GM19324 (cell line): ENCODE measurements around the gene RNF34.

Experiments
- ATAC-seq: cut with Tn5 transposase; IDR thresholded peaks from one replicate; pipeline ENCODE4 v1.9.1; 2021; ENCODE audit warnings: mild to moderate bottlenecking, moderate library complexity; ENCODE audit not compliant: unreplicated experiment, low FRiP score

Gene RNF34

DNA sequence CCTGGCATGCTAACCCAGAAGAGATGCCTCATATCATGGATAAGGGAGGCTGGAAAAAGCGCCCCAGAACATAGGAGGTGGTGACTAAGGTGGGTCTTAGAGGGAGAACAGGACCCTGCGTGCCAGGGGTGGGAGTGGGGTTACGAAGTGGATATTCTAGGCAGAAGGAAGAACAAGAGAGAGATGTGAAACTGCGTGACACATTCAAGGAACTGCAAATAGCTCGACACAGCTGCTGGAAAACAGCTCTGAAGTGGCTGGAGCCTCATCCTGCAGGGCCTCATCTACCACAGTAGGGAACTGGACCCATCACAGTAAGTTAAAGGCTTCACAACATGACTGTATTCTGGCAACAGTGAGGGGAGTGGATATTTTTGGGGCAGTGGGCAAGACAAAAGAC lies 61.1 kb downstream of the RNF34 start:
- no peak for ATAC-seq

DNA sequence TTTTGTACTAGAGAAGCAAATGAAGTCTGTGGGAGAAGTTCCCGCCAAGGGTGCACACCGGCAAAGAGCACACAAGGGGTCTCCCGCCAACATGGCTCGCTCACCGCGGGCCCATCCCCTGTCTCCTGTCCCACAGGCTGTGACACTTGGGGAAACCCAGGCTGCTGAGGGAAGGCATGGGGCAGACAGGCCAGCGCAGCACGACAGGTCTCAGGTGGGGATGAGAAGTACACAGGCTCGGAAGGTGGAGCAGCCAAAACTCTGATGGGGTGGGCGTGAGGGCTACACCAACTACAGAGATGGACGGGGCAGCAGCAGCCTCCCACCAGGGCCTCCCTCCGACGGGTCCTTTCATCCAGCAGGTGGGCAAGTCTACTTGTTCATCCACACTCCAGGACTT lies 64.4 kb downstream of the RNF34 start:
- ATAC-seq, result no peak

DNA sequence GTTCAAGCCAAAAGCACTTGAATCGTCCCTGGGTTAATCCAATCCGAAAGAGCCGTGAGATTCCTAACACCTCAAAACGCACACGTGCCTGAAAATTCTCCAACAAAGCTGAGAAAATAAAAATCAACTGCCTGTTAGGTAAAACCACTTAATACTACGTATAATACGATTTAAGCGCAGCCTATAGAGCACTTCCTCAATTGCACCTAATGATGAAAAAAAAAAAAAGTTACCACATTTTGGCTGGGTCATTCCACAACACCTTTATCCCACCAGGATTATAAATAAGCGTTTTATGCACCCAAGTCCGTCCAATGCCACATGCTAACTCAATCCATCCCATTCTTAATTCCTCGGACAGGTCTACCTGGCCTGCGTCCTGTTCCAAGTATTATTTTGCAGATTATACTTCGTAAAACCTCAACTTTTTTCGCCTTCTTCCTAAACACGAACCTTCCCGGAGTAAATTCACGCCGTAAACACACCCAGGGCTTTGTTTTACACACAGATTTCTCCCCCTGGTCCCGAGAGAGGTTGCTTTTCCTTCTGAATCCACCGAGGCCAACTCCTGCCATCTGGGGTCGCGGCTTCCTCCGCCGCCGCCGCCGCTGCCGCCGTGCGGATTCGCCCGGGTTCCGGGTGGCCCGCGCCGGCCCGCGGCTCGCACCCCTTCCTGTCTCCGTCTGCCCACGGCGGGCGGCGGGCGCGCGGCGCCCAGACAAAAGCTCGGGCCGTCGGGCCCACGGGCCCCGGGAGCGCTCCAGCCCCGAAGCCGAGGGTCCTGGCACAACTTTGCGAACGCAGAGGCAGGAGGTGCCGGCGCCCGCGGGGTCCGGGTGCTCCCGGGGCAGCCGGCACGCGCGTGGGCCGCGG lies 66.2 kb downstream of the RNF34 start:
- ATAC-seq, result peak; percentile 17

DNA sequence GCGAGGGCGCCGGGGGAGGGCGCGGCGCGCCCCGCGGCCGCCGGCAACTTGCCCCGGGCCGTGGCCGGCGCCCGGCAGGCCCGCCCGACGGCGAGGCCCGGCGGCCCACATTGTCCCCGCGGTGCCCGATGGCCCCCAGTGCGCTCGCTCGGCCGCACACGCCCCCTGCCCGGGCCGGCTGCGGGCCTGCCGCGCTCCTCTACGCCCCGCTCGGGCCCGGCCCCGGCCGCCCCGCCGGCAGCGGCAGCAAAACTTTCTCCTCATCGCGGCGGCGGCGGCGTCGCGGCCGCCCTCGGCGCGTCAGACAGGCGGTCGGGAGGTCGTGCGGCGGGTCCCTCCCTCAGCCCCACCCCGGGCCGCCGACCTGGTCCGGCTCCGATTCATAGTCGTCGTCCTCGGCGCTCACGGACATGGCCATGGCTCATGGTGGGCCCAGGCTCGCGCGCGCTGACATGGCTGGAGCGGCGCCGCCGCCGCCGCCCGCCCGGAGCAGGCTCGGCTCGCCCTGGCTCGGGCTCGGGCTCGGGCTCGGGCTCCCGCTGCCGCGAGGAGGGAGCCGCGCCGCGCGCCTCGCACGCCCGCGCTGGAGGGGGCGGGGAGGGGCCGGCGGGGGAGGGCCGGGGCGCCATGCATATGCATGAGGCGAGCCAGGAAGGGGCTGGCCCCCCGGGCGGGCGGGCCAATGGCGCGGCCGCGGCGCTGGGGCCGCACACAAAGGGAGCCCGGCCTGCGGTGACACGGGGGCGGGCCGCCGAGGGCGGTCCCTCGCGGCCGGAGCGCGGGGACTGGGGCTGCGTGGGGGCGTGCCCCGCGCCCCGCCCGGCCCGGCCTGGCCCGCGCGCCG lies 67.1 kb downstream of the RNF34 start:
- peak; percentile 88 for ATAC-seq

DNA sequence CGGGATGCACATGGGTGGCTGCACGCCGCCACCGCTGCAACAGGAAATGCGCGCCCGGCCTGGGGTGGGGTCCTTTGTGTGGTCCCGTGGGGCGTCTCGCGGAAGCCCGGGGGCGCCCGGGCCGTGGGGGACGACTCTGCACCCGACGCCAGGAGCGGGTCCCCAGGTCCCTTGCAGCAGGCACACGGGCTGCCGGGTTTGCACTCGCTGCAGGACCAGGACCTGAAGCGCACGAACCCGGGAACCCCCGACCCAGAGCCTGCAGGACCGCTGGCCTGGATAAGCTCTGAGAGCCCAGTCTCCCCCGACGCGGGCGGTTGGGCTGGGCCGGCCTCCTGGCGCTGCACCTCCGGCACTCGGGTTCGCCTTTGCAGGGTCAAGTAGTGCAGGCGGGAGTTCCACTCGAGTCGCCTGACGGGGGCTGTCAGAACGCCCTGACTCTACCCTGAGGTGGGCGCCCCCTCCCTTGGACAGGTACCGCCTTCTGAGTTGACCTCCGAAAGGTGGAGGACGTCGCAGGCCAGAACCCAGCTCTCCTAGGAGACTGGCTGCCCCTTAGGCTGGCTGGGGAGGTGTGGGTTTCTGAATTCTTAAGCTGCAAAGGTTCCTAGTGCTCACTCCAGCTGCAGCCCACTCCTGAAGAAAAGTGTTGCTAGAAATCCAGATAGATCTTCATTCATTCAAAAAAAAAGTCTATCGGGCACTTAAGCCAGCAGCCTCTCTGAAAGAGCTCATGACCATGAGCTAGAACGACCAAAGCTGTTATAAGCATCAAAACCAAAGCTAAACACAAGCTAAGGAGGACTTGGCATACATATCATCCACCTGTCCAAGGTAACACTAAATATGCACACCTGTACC lies 68.0 kb downstream of the RNF34 start:
- no peak for ATAC-seq

DNA sequence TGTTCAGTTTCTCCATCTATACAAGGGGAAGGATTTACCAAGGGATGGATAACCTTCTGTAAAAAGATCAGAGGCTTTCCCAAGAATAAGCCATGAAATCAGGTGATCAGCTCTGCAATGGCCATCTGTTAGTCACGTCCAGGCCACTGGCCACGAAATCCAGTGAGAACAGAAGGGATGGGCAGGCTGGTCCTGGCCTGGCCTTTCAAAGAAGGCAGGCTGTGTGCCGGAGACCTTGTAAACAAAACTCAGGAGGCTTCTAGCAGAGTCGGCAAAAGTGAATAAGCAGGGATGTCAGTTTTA lies 68.5 kb downstream of the RNF34 start:
- no peak for ATAC-seq

GRCh38 chr12:121470751-121471150 lies 70.8 kb downstream of the RNF34 start:
- no peak for ATAC-seq

DNA sequence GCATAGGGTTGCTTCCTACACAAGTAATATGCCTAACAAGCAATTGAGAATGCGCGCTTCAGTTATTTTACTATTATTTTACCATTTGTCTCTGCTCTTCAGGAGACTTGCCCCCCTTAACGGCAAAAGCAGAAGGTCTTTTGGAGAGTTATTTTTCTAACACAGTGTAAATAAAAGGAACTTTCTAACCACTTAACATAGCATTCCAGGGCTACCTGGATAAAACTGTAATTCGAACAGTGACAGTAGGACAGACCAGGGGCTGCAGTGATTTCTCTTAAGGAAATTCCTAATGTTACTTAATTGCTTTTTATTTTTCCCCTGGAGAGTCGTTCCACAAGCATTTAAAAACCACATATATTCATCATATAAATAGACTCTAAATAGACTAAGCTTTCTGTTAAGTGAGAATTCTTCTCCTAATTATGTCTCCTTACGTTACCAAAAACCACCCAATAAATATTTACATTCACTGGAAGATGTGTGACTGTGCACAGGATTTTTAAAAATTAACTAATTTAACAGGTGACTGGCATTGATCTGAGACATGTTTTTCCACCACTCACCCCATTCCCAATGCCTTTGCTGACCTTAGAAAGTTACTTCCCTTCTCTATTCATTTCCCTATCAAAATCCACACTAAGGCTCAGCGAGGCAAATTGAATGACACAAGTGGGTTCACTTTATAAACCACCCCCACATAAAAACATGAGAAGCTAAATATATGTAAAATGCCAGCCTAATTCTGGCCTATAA lies 72.4 kb downstream of the RNF34 start:
- ATAC-seq, result no peak
